Lower leg skin (tissue), 4 donors: ENCODE measurements around the gene SHISA4. TPM values are rescaled to one million over a fixed set of nuclear protein-coding genes. Genes with fewer than 3 reads are reported as not detected.

Experiments
- DNase-seq, 2 donors: peaks; one replicate each; pipeline ENCODE4 v3.0.0-alpha.2; 2019; ENCODE audit warnings: low spot score in 2 of 2
- H3K4me3 ChIP-seq: fragments of 200-600 bp; sonication (generic); 2 replicates; pipeline ENCODE4 v1.5.1; 2017; ENCODE audit warnings: mild to moderate bottlenecking, low read depth; ENCODE audit not compliant: poor library complexity, severe bottlenecking
- POLR2A ChIP-seq, 2 donors: fragments of 450-650 bp; IDR thresholded peaks; one replicate each; pipeline ENCODE4 v1.6.1; 2016 to 2017; ENCODE audit warnings: antibody characterized with exemption in 2 of 2, mild to moderate bottlenecking in 1 of 2, moderate library complexity in 1 of 2
- WGBS, 2 donors: methylation state at CpG; one replicate each; pipeline ENCODE4 v1.1.5; 2018; 5-methylcytosine and 5-hydroxymethylcytosine counted together
- intact Hi-C: fragments of 100-400 bp; cut with DNase I; formaldehyde crosslinking; loops from one replicate; pipeline ENCODE4 v1.15.0; 2023; ENCODE audit warnings: low total_unique reads
- total RNA-seq, 4 donors: library from RNA; depleted of rRNA; stranded (reverse); fragments of >200 nt; gene quantifications; one replicate each; pipeline ENCODE4 v1.1.0, GENCODE V29; 2016
- TF ChIP-seq, protein P1 (sequence below), 3 donors: fragments of 450-650 bp; IDR thresholded peaks; one replicate each; pipeline ENCODE4 v1.5.1; 2016; ENCODE audit warnings: antibody characterized with exemption in 3 of 3, mild to moderate bottlenecking in 3 of 3, moderate library complexity in 2 of 3

The SHISA4 gene
- total RNA-seq, 4 donors from 2014 or later: 4.6 to 14.2 (median 7.2) TPM

DNA sequence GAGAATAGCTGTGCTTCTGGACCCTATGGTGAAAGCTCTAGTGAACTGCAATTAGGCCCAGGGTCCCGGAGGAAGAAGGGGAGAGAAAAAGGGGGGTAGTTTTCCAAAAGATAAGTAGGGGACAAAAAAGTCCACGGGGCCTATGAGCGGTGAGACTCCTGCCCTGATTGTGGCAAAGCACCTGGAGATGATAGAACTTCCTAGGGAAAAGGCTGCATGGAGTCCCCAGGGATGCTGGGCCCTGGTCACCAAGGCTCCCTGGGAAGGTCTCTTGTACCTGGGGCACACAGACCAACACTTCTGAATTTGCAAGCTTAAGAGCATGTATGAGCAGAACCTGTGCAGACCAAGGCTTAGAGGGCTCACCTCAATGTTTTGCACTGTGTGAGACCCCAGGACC lies 5.4 kb upstream of the SHISA4 start:
- WGBS, 2 donors: 75 to 80% methylated on average over 3 of the region's 3 CpGs
- intact Hi-C loops: no loop called here
- peak in 1 of 2 donors; percentile 52 for DNase-seq
- no peak for TF ChIP-seq POLR2A (IDR thresholded peaks at IDR 0.05)
- no peak overlapping the region for H3K4me3 ChIP-seq

DNA sequence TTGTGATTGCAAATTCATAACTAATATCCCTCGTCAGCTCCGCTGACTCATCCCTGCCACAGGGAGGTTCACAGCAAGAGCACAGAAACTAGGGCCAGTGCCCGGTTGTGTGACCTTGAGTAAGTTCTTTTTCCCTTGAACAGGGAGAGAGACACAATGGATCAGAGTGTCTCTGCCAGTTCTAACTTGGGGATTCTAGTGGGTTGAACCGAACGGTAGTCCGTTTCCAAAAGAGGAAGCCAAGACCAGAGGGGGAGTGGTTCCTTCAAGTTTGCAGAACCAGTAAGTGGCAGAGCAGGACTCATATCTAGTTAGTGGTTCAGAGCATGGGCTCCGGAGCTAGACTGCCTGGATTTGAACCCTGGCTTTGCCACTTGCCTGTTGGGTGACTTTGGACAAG lies 4.9 kb upstream of the SHISA4 start:
- no peak overlapping the region for H3K4me3 ChIP-seq
- peak; percentile 56 to 86 for DNase-seq
- intact Hi-C loops: no loop called here
- TF ChIP-seq, protein P1, sequence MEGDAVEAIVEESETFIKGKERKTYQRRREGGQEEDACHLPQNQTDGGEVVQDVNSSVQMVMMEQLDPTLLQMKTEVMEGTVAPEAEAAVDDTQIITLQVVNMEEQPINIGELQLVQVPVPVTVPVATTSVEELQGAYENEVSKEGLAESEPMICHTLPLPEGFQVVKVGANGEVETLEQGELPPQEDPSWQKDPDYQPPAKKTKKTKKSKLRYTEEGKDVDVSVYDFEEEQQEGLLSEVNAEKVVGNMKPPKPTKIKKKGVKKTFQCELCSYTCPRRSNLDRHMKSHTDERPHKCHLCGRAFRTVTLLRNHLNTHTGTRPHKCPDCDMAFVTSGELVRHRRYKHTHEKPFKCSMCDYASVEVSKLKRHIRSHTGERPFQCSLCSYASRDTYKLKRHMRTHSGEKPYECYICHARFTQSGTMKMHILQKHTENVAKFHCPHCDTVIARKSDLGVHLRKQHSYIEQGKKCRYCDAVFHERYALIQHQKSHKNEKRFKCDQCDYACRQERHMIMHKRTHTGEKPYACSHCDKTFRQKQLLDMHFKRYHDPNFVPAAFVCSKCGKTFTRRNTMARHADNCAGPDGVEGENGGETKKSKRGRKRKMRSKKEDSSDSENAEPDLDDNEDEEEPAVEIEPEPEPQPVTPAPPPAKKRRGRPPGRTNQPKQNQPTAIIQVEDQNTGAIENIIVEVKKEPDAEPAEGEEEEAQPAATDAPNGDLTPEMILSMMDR (IDR thresholded peaks at IDR 0.05): no peak
- no peak for TF ChIP-seq POLR2A (IDR thresholded peaks at IDR 0.05)
- WGBS, 2 donors: 9 to 11% methylated on average over 7 of the region's 7 CpGs

DNA sequence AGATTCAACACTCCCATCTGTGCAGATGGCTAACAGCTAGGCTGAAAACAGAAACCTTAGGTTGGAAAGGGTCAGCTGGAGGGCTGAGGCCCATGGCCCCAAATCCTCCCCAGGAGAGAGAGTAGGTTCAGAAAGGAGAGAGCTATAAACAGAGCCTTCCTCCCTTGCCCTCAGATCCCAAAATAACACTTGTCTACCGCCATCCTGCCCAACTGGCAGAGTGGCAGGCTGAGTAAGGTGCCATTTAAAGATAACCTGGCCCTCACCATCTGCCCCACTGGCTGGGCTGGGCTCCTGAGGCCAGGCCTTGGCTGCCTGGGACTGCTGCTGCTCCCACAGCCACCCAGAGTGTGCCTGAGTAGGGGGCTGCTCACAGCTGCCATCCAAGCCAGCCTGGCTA lies 4.3 kb upstream of the SHISA4 start:
- intact Hi-C loops: no loop called here
- no peak overlapping the region for H3K4me3 ChIP-seq
- no peak for TF ChIP-seq POLR2A (IDR thresholded peaks at IDR 0.05)
- TF ChIP-seq, protein P1 (IDR thresholded peaks at IDR 0.05): no peak
- WGBS, 2 donors: 50 to 55% methylated on average over 1 of the region's 1 CpG
- DNase-seq: peak in 1 of 2 donors; percentile 37

DNA sequence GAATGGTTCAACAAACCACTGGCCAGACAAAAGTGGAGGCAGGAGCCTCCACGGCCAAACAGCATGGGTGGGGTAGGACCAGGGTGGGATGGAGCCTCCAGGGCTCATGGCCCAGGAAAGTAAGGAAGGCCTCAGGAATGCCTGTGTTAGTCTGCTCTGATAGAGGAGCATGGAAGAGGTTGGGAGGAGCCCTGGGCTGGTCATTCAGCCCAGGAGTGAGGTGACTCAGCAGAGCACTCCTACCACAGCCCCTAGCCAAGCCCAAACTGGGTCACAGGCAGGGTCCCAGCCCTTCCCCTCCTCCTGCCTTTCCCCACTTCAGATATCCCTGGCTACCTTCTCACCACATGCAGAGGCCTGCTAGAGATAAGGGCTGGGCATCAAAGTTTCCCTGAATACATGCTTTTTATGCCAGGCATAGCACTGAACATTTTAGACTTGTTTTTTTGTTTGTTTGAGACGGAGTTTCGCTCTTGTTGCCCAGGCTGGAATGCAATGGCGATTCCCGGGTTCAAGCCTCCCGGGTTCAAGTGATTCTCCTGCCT lies 3.1 kb upstream of the SHISA4 start:
- WGBS, 2 donors: 48 to 58% methylated on average over 6 of the region's 6 CpGs

DNA sequence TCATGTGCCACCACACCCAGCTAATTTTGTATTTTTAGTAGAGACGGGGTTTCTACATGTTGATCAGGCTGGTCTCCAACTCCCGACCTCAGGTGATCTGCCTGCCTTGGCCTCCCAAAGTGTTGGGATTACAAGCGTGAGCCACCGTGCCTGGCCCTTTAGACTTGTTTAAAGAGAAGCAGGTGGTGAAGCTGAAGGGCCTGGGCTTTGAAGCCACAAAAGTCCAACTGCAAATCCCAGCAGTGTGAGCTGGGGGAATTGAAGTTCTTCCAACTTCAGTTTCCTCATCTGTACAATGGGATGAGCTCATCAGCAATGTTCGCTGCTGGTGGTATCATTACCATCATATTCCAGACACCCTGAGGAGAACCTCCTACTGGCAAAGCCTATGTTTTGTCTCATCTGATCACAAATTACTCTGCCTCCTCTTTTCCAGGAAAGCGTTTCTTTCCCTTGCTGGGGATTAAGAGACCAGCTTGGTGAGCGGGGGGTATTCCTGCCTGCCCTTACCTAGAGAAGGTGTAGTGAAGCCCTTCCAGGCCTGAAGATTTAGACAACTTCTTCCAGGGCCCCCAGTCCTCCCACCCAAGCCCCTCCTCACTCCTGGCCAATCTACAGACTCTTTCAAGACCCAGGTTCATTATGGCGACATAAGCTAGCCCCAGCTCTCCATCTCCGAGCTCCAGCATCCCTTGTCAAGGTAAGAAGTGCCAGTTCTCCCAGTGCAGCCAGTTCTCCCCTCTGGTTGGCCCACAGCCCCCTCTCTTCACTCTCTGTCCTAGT lies 2.4 kb upstream of the SHISA4 start:
- 63 to 64% methylated on average over 9 of the region's 9 CpGs for WGBS, 2 donors
- intact Hi-C loops: no loop called here
- peak in 1 of 2 donors; percentile 74 for DNase-seq
- TF ChIP-seq, protein P1 (IDR thresholded peaks at IDR 0.05): no peak
- TF ChIP-seq POLR2A (IDR thresholded peaks at IDR 0.05): no peak
- no peak overlapping the region for H3K4me3 ChIP-seq

More for the DNA sequence above, 3.1 kb upstream of the SHISA4 start:
- DNase-seq: peak in 1 of 2 donors; percentile 45
- intact Hi-C loops: no loop called here
- no peak overlapping the region for H3K4me3 ChIP-seq
- no peak for TF ChIP-seq POLR2A (IDR thresholded peaks at IDR 0.05)
- TF ChIP-seq, protein P1 (IDR thresholded peaks at IDR 0.05): no peak

DNA sequence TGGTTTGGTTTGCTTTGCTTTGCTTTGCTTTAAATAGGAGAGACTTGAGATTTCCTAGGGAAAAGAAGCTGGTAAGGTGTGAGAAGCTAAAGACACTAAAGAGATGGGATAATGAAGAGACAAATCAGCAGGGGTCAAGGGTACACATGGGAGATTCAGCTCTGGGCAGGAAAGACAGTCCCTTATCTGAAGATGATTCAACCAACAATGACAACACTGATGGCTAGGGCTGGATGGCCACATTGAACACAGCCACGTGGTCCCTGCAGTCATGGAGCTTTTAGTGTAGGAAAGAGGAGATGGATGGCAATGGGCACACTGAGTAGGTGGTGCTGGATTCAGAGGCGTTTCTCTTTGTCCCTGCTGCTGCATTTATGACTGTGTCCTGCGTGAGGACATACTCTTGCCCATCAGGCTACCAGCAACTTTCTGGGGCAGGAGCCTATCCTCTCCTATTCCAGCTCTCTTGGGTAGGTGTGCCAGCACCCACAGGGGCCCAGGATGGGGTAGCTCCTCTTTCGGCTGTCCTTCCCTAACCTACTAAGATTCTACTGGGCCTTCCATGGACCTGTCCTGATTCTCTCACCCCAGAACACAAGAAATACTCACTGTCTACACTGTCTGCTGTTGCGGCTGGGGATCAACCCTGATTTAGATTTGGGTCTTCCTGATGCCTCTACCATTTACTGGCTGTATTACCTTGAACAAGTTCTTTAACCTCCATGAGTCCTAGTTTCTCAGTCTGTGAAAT lies 1.4 kb upstream of the SHISA4 start:
- H3K4me3 ChIP-seq: no peak overlapping the region
- 83 to 85% methylated on average over 5 of the region's 5 CpGs for WGBS, 2 donors
- peak in 1 of 2 donors; percentile 67 for DNase-seq
- intact Hi-C loops: no loop called here
- TF ChIP-seq, protein P1 (IDR thresholded peaks at IDR 0.05): no peak
- TF ChIP-seq POLR2A (IDR thresholded peaks at IDR 0.05): no peak
